Measurements from ENCODE around the gene SSTR4.
A peak's percentile ranks its signal among the peaks of the same experiment; 100 is the strongest.

SSTR4 gene

GRCh38 chr20:23000232-23000947 lies 34.7 kb upstream of the SSTR4 start:
- TF ChIP-seq, protein P1, sequence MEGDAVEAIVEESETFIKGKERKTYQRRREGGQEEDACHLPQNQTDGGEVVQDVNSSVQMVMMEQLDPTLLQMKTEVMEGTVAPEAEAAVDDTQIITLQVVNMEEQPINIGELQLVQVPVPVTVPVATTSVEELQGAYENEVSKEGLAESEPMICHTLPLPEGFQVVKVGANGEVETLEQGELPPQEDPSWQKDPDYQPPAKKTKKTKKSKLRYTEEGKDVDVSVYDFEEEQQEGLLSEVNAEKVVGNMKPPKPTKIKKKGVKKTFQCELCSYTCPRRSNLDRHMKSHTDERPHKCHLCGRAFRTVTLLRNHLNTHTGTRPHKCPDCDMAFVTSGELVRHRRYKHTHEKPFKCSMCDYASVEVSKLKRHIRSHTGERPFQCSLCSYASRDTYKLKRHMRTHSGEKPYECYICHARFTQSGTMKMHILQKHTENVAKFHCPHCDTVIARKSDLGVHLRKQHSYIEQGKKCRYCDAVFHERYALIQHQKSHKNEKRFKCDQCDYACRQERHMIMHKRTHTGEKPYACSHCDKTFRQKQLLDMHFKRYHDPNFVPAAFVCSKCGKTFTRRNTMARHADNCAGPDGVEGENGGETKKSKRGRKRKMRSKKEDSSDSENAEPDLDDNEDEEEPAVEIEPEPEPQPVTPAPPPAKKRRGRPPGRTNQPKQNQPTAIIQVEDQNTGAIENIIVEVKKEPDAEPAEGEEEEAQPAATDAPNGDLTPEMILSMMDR (IDR thresholded peaks at IDR 0.05; ENCODE audit: low read depth, low read length): no peak
- DNase-seq (ENCODE audit: low read depth in 2 of 2): no peak
- no peak overlapping the region for H3K4me3 ChIP-seq (replicated peaks in 1 of 2; ENCODE audit: low read depth in 2 of 2, low read length in 2 of 2)

GRCh38 chr20:23002276-23002675 lies 32.8 kb upstream of the SSTR4 start:
- TF ChIP-seq, protein P1 (IDR thresholded peaks at IDR 0.05; ENCODE audit: low read depth, low read length): no peak
- H3K4me3 ChIP-seq (replicated peaks in 1 of 2; ENCODE audit: low read depth in 2 of 2, low read length in 2 of 2): no peak overlapping the region
- no peak for DNase-seq (ENCODE audit: low read depth in 2 of 2)

- H3K4me3 ChIP-seq (replicated peaks in 1 of 2; ENCODE audit: low read depth in 2 of 2, low read length in 2 of 2): no peak overlapping the region
- DNase-seq (ENCODE audit: low read depth in 2 of 2): no peak
- TF ChIP-seq, protein P1 (IDR thresholded peaks at IDR 0.05; ENCODE audit: low read depth, low read length): no peak
These were observed 32.0 kb upstream of the SSTR4 start for GRCh38 chr20:23003077-23003635.

GRCh38 chr20:23003881-23004460 lies 31.1 kb upstream of the SSTR4 start:
- no peak for DNase-seq (ENCODE audit: low read depth in 2 of 2)
- no peak overlapping the region for H3K4me3 ChIP-seq (replicated peaks in 1 of 2; ENCODE audit: low read depth in 2 of 2, low read length in 2 of 2)
- TF ChIP-seq, protein P1 (IDR thresholded peaks at IDR 0.05; ENCODE audit: low read depth, low read length): no peak

DNA sequence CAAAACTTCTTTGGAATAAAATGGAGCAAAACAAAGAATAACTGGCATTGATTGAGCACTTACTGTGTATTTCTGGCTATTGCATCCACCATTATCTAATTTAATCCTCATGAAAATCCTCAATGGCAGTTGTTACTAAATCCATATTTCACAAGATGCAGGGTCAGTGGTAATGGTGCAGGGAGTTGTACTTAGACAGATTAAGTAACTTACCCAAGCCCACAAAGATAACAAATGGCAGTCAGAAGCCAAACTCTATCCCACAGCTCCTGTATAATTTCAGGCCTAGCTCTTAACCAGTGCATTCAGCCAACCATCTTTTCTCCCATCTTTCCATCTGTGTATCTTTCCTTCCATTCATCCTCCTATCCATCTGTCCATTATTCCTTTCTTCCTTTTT lies 29.3 kb upstream of the SSTR4 start:
- TF ChIP-seq, protein P1 (IDR thresholded peaks at IDR 0.05; ENCODE audit: low read depth, low read length): no peak
- H3K4me3 ChIP-seq (replicated peaks in 1 of 2; ENCODE audit: low read depth in 2 of 2, low read length in 2 of 2): no peak overlapping the region
- peak in 1 of 2 donors; percentile 38 for DNase-seq (ENCODE audit: low read depth in 2 of 2)

DNA sequence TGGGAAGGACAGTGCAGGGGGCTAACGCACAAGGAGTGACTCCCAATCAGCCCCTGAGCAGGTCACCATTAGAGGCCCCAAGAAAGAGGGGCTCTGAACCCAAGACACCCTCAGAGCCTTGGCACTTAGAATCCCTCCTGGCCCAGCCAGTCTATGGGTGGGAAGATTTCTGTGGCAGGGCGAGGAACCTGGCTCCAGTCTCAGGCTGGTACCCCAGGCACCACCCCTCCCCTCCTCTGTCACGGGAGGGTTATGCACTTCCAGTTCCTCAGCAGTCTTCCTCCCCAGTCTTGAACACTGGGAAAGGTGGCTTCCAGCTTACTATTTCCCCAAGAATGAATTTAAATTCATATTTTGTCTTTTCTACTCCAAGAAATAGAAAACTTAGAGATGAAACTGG lies 27.6 kb upstream of the SSTR4 start:
- TF ChIP-seq, protein P1 (IDR thresholded peaks at IDR 0.05; ENCODE audit: low read depth, low read length): no peak
- no peak overlapping the region for H3K4me3 ChIP-seq (replicated peaks in 1 of 2; ENCODE audit: low read depth in 2 of 2, low read length in 2 of 2)
- DNase-seq (ENCODE audit: low read depth in 2 of 2): no peak
